Keratinocyte (primary cell): ENCODE data around the gene PLB1. TPM values are rescaled to one million over a fixed set of nuclear protein-coding genes. Genes with fewer than 3 reads are reported as not detected.

Experiments used
- DNase-seq: peaks from one replicate; pipeline ENCODE4 v3.0.0-alpha.2; 2011; ENCODE audit warnings: low read depth, missing footprints, low spot score
- FAIRE-seq: peaks from 2 replicates; lab custom pipeline; 2011; peaks lifted over from hg19 to GRCh38; lab: Jason Lieb, UNC
- H2AFZ ChIP-seq: 2 replicates; pipeline ENCODE4 v1.6.0; 2012; ENCODE audit warnings: low read length, control low read depth, inconsistent platforms; ENCODE audit not compliant: control insufficient read depth
- H3K27ac ChIP-seq: 2 replicates; pipeline ENCODE4 v1.5.1; 2011; ENCODE audit warnings: low read length; ENCODE audit not compliant: control insufficient read depth, insufficient read depth
- H3K27me3 ChIP-seq: 3 replicates; pipeline ENCODE4 v1.6.0; 2011; ENCODE audit warnings: low read length; ENCODE audit not compliant: control insufficient read depth, insufficient read depth; ENCODE audit errors: extremely low read depth
- H3K36me3 ChIP-seq, 2 experiments: 2 replicates in 1 of 2; 3 replicates in 1 of 2; pipeline ENCODE4 v1.5.1; 2011; ENCODE audit warnings: low read length in 2 of 2, mild to moderate bottlenecking in 1 of 2; ENCODE audit not compliant: control insufficient read depth in 2 of 2, insufficient read depth in 2 of 2; ENCODE audit errors: extremely low read depth in 1 of 2
- H3K4me1 ChIP-seq: 3 replicates; pipeline ENCODE4 v1.5.1; 2011; ENCODE audit warnings: low read length; ENCODE audit not compliant: control insufficient read depth, insufficient read depth; ENCODE audit errors: extremely low read depth
- H3K4me2 ChIP-seq: 3 replicates; pipeline ENCODE4 v1.6.0; 2011; ENCODE audit warnings: low read depth, low read length; ENCODE audit not compliant: control insufficient read depth, insufficient read depth; ENCODE audit errors: extremely low read depth
- H3K4me3 ChIP-seq, 3 experiments: fragments of 200-600 bp in 1 of 3; sonication (generic) in 1 of 3; 2 replicates in 2 of 3; 3 replicates in 1 of 3; pipeline ENCODE4 v1.5.1; 2011 to 2016; ENCODE audit warnings: low read length in 3 of 3, mild to moderate bottlenecking in 3 of 3, control low read depth in 2 of 3, inconsistent platforms in 1 of 3, low read depth in 1 of 3, mixed read lengths in 1 of 3, mixed run types in 1 of 3, moderate library complexity in 1 of 3; ENCODE audit not compliant: control insufficient read depth in 2 of 3, insufficient read depth in 2 of 3; ENCODE audit errors: extremely low read depth in 1 of 3
- H3K79me2 ChIP-seq: 2 replicates; pipeline ENCODE4 v1.6.0; 2012; ENCODE audit warnings: low read length; ENCODE audit not compliant: control insufficient read depth, insufficient read depth
- H3K9ac ChIP-seq: 3 replicates; pipeline ENCODE4 v1.6.0; 2011; ENCODE audit warnings: low read length; ENCODE audit not compliant: control insufficient read depth, insufficient read depth; ENCODE audit errors: extremely low read depth
- H3K9me1 ChIP-seq: 3 replicates; pipeline ENCODE4 v1.6.0; 2011; ENCODE audit warnings: low read length; ENCODE audit not compliant: control insufficient read depth, insufficient read depth; ENCODE audit errors: extremely low read depth
- H3K9me3 ChIP-seq: 2 replicates; pipeline ENCODE4 v1.5.1; 2012; ENCODE audit warnings: low read depth, low read length; ENCODE audit not compliant: control insufficient read depth
- H4K20me1 ChIP-seq: 3 replicates; pipeline ENCODE4 v1.6.0; 2011; ENCODE audit warnings: low read length; ENCODE audit not compliant: control insufficient read depth, insufficient read depth; ENCODE audit errors: extremely low read depth
- EZH2 ChIP-seq: IDR thresholded peaks from one replicate; pipeline ENCODE4 v1.6.1; 2012; ENCODE audit warnings: inconsistent platforms, mild to moderate bottlenecking, low read length, moderate library complexity
- dilution Hi-C: fragments of 300-500 bp; cut with MboI; formaldehyde crosslinking; loops from one replicate; pipeline ENCODE4 v1.7.0; 2020; ENCODE audit warnings: low sequenced_read_pairs; ENCODE audit not compliant: extremely low pct_ligation_motif_present
- polyA plus RNA-seq, 5 experiments: library from polyadenylated mRNA; depleted of rRNA in 3 of 5; stranded (reverse) in 3 of 5; stranded (forward) in 1 of 5; unstranded in 1 of 5; fragments of >200 nt; gene quantifications; 1 replicate in 1 of 5; 2 replicates in 3 of 5; 3 replicates in 1 of 5; pipeline versions ENCODE4 v1.2.1 to v1.2.3, GENCODE V29; 2011 to 2012; ENCODE audit warnings: missing spikeins in 2 of 5, low read depth in 1 of 5, low replicate concordance in 1 of 5
- TF ChIP-seq, protein P1 (sequence below), 3 experiments: IDR thresholded peaks in 1 of 3; conservative IDR thresholded peaks in 1 of 3; optimal IDR thresholded peaks in 1 of 3; 2 replicates in 2 of 3; 3 replicates in 1 of 3; pipeline versions ENCODE3 to v1.5.1; 2011; ENCODE audit warnings: low read length in 3 of 3, mild to moderate bottlenecking in 3 of 3, moderate library complexity in 2 of 3, control low read depth in 1 of 3, inconsistent platforms in 1 of 3; ENCODE audit not compliant: insufficient read depth in 2 of 3; ENCODE audit errors: extremely low read depth in 1 of 3

The PLB1 gene
- polyA plus RNA-seq, 1 donor (not counting 4 experiments of a cell fraction or from before 2014, with no cell fraction given): 6.7 TPM

DNA sequence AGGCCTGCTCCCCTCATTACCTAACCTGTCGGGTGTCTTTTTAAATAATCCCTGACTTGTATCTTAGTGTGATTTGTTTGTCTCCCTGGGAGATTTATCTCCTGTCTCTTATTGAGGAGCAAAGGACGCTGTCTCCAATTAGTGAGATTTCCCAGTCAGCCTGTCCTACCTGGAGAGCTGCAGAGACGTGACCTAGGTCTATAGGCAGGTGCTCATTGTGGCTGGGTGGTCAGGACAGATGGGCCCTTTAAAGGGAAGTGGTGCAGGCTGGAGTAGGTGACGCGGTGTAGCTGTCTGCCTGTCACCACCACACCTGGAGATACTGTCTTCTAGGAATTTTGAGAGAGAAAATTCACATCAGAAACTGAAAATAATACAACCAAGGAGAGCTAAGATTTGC, 28.0 kb downstream of the PLB1 start:
- Histone ChIP-seq H3K9ac (no peak overlapping the region), H3K27ac (no peak overlapping the region), H3K9me3 (no peaks in the 10 kb centered on the region), H3K4me2 (no peak overlapping the region), H4K20me1 (no peaks in the 10 kb centered on the region), H3K4me1 (no peaks in the 10 kb centered on the region), H3K27me3 (peaks cover 10% of the 10 kb centered on the region), H3K79me2 (no peaks in the 10 kb centered on the region), H3K4me3 (no peak overlapping the region), H3K9me1 (no peaks in the 10 kb centered on the region), H2AFZ (no peak overlapping the region), H3K36me3 (no peaks in the 10 kb centered on the region)
- no peak for TF ChIP-seq EZH2
- TF ChIP-seq, protein P1, sequence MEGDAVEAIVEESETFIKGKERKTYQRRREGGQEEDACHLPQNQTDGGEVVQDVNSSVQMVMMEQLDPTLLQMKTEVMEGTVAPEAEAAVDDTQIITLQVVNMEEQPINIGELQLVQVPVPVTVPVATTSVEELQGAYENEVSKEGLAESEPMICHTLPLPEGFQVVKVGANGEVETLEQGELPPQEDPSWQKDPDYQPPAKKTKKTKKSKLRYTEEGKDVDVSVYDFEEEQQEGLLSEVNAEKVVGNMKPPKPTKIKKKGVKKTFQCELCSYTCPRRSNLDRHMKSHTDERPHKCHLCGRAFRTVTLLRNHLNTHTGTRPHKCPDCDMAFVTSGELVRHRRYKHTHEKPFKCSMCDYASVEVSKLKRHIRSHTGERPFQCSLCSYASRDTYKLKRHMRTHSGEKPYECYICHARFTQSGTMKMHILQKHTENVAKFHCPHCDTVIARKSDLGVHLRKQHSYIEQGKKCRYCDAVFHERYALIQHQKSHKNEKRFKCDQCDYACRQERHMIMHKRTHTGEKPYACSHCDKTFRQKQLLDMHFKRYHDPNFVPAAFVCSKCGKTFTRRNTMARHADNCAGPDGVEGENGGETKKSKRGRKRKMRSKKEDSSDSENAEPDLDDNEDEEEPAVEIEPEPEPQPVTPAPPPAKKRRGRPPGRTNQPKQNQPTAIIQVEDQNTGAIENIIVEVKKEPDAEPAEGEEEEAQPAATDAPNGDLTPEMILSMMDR (optimal IDR thresholded peaks at IDR 0.05 in 1 of 3, IDR thresholded peaks at IDR 0.05 in 1 of 3, conservative IDR thresholded peaks at IDR 0.05 in 1 of 3; ENCODE audit: extremely low read depth in 1 of 3, insufficient read depth in 2 of 3, low read length in 3 of 3): no peak
- FAIRE-seq: no peak
- no peak for DNase-seq
- dilution Hi-C loops: no loop called here

DNA sequence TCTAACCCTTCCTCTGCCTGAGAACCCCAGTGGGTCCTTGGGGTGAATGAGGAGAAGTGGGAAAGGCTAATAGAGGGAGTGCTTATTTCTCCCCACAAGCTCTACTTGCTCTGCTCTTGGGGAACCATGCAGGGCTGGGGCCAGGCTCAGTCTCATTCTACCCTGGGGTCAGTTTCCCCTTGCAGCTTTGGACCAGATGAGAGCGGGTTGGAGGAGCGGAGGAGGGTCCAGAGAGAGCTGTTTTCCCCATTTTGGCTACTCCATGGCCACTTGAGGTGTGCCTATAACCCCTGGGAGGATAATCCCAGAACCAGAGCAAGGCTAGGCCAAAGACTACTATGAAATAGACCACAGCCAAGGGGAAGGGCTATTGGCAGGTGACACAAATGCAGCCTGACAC, 29.6 kb downstream of the PLB1 start:
- no peak overlapping the region for H3K4me2 ChIP-seq

More for the DNA sequence above, 29.6 kb downstream of the PLB1 start:
- FAIRE-seq (no peak), DNase-seq (no peak)
- H3K27ac ChIP-seq: no peak overlapping the region
- no peak overlapping the region for H3K4me3 ChIP-seq
- dilution Hi-C loops: no loop called here
- no peak overlapping the region for H3K9ac ChIP-seq
- H3K79me2 ChIP-seq: no peaks in the 10 kb centered on the region
- peaks cover 6% of the 10 kb centered on the region for H3K27me3 ChIP-seq
- H3K9me3 ChIP-seq: no peaks in the 10 kb centered on the region
- H3K36me3 ChIP-seq: no peaks in the 10 kb centered on the region
- no peaks in the 10 kb centered on the region for H4K20me1 ChIP-seq
- no peak overlapping the region for H2AFZ ChIP-seq
- H3K9me1 ChIP-seq: no peaks in the 10 kb centered on the region
- TF ChIP-seq, protein P1 (optimal IDR thresholded peaks at IDR 0.05 in 1 of 3, IDR thresholded peaks at IDR 0.05 in 1 of 3, conservative IDR thresholded peaks at IDR 0.05 in 1 of 3; ENCODE audit: extremely low read depth in 1 of 3, insufficient read depth in 2 of 3, low read length in 3 of 3): no peak
- no peak for TF ChIP-seq EZH2
- H3K4me1 ChIP-seq: no peaks in the 10 kb centered on the region
